ENCODE results near the gene CALCB.

The CALCB gene

GRCh38 chr11:15109602-15110001, 36.2 kb downstream of the CALCB start:
- no peak for TF ChIP-seq CTCF (IDR thresholded peaks at IDR 0.05)
- no peak overlapping the region for H3K4me3 ChIP-seq (ENCODE audit: low read depth in 1 of 2, low read length in 1 of 2)
- no peak overlapping the region for H3K27ac ChIP-seq
- H3K27me3 ChIP-seq: no peaks in the 10 kb centered on the region
- no peaks in the 10 kb centered on the region for H3K36me3 ChIP-seq
- peaks cover 16 to 19% of the 10 kb centered on the region in 2 experiments for H3K4me1 ChIP-seq (ENCODE audit: control insufficient read depth in 1 of 2, insufficient read depth in 1 of 2, low read depth in 1 of 2, low read length in 1 of 2)
- H3K9me3 ChIP-seq: no peaks in the 10 kb centered on the region

- Histone ChIP-seq H3K27ac (no peak overlapping the region), H3K36me3 (no peaks in the 10 kb centered on the region), H3K9me3 (no peaks in the 10 kb centered on the region), H3K4me1 (ENCODE audit: control insufficient read depth in 1 of 2, insufficient read depth in 1 of 2, low read depth in 1 of 2, low read length in 1 of 2) (peaks cover 25 to 27% of the 10 kb centered on the region in 2 experiments), H3K27me3 (peaks cover 13% of the 10 kb centered on the region), H3K4me3 (ENCODE audit: low read depth in 1 of 2, low read length in 1 of 2) (no peak overlapping the region)
- TF ChIP-seq CTCF (IDR thresholded peaks at IDR 0.05): no peak
These were observed 37.8 kb downstream of the CALCB start for GRCh38 chr11:15111215-15111614.

- Histone ChIP-seq H3K27me3 (peaks cover 15% of the 10 kb centered on the region), H3K27ac (no peak overlapping the region), H3K9me3 (no peaks in the 10 kb centered on the region), H3K36me3 (no peaks in the 10 kb centered on the region), H3K4me1 (ENCODE audit: control insufficient read depth in 1 of 2, insufficient read depth in 1 of 2, low read depth in 1 of 2, low read length in 1 of 2) (peaks cover 25 to 27% of the 10 kb centered on the region in 2 experiments), H3K4me3 (ENCODE audit: low read depth in 1 of 2, low read length in 1 of 2) (no peak overlapping the region)
- no peak for TF ChIP-seq CTCF (IDR thresholded peaks at IDR 0.05)
These were observed 38.7 kb downstream of the CALCB start for GRCh38 chr11:15112131-15112541.

GRCh38 chr11:15113381-15113780, 40.0 kb downstream of the CALCB start:
- no peaks in the 10 kb centered on the region for H3K9me3 ChIP-seq
- TF ChIP-seq CTCF (IDR thresholded peaks at IDR 0.05): no peak
- H3K4me3 ChIP-seq (ENCODE audit: low read depth in 1 of 2, low read length in 1 of 2): no peak overlapping the region
- H3K4me1 ChIP-seq (ENCODE audit: control insufficient read depth in 1 of 2, insufficient read depth in 1 of 2, low read depth in 1 of 2, low read length in 1 of 2): peaks cover 25 to 27% of the 10 kb centered on the region in 2 experiments
- H3K27me3 ChIP-seq: peaks cover 15% of the 10 kb centered on the region
- H3K27ac ChIP-seq: peak overlapping the region; percentile 50
- H3K36me3 ChIP-seq: no peaks in the 10 kb centered on the region

- no peak for TF ChIP-seq CTCF (IDR thresholded peaks at IDR 0.05)
- Histone ChIP-seq H3K27ac (peak within 1 kb of the TSS; percentile 50), H3K4me3 (ENCODE audit: low read depth in 1 of 2, low read length in 1 of 2) (peak within 1 kb of the TSS; percentile 46 to 51), H3K27me3 (peaks cover 15% of the 10 kb centered on the region), H3K4me1 (ENCODE audit: control insufficient read depth in 1 of 2, insufficient read depth in 1 of 2, low read depth in 1 of 2, low read length in 1 of 2) (peaks cover 25 to 27% of the 10 kb centered on the region in 2 experiments), H3K9me3 (no peaks in the 10 kb centered on the region), H3K36me3 (no peaks in the 10 kb centered on the region)
These were observed 41.4 kb downstream of the CALCB start, which contains the start of gene INSC for GRCh38 chr11:15114501-15115475. Gene INSC, plus strand, starts transcription at chr11:15114923. Its CDS starts 34,252 bp downstream, at chr11:15149175.
